ENCODE data around the gene GLB1L3. TPM values are rescaled to one million over a fixed set of nuclear protein-coding genes. Genes with fewer than 3 reads are reported as not detected.
"Not testable (repeated sequence)": the region's sequence is repeated elsewhere in the genome, so short reads cannot be mapped to it uniquely, and the experiment has no call there.

The GLB1L3 gene
- total RNA-seq, 4 donors from 2014 or later = not detected

DNA sequence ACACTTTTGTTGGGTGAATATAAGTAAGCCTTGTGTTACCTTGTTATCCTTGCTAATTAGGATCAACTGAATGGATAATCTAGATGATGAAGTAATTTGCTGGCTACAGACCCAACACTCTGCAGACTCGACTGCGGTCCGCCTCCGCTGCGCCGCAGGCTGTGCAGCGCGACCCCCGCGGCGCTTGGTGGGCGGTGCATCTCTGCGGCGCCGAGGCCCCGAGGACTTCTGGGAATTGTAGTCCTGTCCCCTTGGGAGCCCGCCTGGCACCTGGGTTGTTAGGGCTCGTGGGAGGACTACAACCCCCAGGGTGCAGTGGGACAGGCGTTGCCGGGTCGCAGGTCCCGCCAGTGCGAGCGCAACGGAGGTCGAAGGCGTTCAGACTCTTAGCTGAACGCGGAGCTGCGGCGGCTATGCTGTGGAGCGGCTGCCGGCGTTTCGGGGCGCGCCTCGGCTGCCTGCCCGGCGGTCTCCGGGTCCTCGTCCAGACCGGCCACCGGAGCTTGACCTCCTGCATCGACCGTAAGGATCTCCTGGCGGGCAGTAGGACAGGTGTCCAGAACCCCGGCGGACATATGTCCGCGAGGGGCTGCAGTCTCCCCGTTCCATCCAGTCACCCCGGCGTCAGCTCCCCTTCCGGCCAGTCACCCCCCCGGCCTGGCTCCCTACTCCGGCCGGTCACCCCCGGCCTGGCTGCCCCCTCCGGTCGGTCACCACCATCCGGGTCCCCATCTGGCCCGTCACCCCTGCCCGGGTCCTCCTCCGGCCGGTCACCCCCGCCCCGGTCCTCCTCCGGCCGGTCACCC, 22.8 kb upstream of the GLB1L3 start, which contains the start of the genes ACAD8 and THYN1:
Gene ACAD8, plus strand, starts transcription at position 381 of the 806 bp plus-strand sequence. Its CDS starts 33 bp downstream, at position 414.
Gene THYN1, minus strand, starts transcription at position 165 of the 806 bp plus-strand sequence. CDS start 470 bp downstream, outside the sequence.
- intact Hi-C loops (cut with DNase I; ENCODE audit: low total_unique reads) = loop anchor here (1.0 to 5.0 kb wide), 3 partner anchors 29 to 206 kb away; partner anchors contain the start of genes GLB1L2 and VPS26B

DNA sequence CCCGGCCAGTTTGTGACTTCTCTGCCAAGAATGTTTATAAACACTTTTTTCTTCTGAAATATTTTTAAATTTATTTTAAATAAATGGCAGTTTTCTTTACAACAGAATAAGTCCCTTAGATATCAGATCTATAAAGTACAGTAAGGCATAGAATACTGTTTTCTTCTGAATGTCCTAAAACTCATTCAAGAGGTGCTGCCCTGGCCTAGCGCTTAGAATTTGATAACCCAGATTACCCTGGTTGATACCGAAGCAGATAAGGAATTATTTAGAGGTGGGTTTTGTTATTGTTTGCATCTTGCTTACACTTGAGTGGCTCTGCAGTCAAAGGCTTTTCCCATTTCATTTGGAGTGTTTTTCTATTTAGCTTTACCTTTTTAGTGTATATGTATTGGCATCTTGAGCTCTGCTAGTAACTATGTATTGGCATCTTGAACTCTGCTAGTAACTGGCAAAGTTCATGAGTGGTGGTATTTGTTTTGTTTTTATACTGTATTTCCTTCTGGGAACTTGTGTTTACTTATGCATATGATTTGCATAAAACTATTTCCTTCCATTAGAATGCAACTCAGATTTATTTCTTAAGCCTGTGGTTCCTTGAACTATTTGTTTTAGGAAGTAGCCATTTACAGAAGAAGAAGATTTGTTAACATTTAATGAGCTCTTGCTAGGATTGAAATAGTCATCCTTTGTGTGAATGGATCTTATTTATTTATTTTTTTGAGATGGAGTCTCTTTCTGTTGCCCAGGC, 21.6 kb upstream of the GLB1L3 start:
- no peaks in the 10 kb centered on the region for H3K9me3 ChIP-seq
- intact Hi-C loops (cut with DNase I; ENCODE audit: low total_unique reads) = loop anchor here (5.0 kb wide), 1 partner anchor 207 kb away; no protein-coding TSS in a partner anchor
- peaks cover 24 to 30% of the 10 kb centered on the region in 2 donors for H3K4me1 ChIP-seq
- peaks cover 0 to 46% of the 10 kb centered on the region in 2 donors for H3K36me3 ChIP-seq
- H3K27me3 ChIP-seq = no peaks in the 10 kb centered on the region
- H3K4me3 ChIP-seq = peak overlapping the region; percentile 95 to 100 (median 96)
- ATAC-seq (no peak), DNase-seq (no peak)
- no peak for TF ChIP-seq POLR2A (IDR thresholded peaks at IDR 0.05)
- TF ChIP-seq, protein P1, sequence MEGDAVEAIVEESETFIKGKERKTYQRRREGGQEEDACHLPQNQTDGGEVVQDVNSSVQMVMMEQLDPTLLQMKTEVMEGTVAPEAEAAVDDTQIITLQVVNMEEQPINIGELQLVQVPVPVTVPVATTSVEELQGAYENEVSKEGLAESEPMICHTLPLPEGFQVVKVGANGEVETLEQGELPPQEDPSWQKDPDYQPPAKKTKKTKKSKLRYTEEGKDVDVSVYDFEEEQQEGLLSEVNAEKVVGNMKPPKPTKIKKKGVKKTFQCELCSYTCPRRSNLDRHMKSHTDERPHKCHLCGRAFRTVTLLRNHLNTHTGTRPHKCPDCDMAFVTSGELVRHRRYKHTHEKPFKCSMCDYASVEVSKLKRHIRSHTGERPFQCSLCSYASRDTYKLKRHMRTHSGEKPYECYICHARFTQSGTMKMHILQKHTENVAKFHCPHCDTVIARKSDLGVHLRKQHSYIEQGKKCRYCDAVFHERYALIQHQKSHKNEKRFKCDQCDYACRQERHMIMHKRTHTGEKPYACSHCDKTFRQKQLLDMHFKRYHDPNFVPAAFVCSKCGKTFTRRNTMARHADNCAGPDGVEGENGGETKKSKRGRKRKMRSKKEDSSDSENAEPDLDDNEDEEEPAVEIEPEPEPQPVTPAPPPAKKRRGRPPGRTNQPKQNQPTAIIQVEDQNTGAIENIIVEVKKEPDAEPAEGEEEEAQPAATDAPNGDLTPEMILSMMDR (IDR thresholded peaks at IDR 0.05 in 4 of 5, conservative IDR thresholded peaks at IDR 0.05 in 1 of 5) = no peak
- peak overlapping the region in 1 of 4 donors; percentile 80 for H3K27ac ChIP-seq
- in situ Hi-C loops (cut with MboI; ENCODE audit: low sequenced_read_pairs in 4 of 4) = no loop called here

More for the DNA sequence above, 22.8 kb upstream of the GLB1L3 start, which contains the start of the genes ACAD8 and THYN1:
- DNase-seq (peak; percentile 96), ATAC-seq (peak; percentile 96 to 97)
- Histone ChIP-seq H3K4me1 (peaks cover 24 to 30% of the 10 kb centered on the region in 2 donors), H3K27me3 (no peaks in the 10 kb centered on the region), H3K4me3 (peak within 1 kb of the TSS; percentile 95 to 100 (median 96)), H3K9me3 (no peaks in the 10 kb centered on the region), H3K36me3 (peaks cover 0 to 46% of the 10 kb centered on the region in 2 donors), H3K27ac (peak within 1 kb of the TSS; percentile 70 to 87 (median 82))
- in situ Hi-C loops (cut with MboI; ENCODE audit: low sequenced_read_pairs in 4 of 4) = no loop called here
- TF ChIP-seq, protein P1 (IDR thresholded peaks at IDR 0.05 in 4 of 5, conservative IDR thresholded peaks at IDR 0.05 in 1 of 5) = peak; percentile 49 to 75 (median 60)
- TF ChIP-seq POLR2A (IDR thresholded peaks at IDR 0.05) = peak; percentile 61 to 62

DNA sequence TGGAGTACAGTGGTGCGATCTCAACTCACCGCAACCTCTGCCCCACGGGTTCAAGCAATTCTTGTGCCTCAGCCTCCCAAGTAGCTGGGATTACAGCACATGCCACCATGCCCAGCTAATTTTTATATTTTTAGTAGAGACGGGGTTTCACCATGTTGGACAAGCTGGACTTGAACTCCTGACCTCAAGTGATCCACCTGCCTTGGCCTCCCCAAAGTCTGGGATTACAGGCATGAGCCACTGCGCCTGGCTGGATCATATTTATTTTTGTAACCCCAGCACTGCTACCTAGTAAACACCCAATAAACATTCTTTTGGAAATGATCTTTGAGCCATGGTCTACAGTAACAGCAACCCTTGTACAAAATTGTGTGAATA, 21.0 kb upstream of the GLB1L3 start:
- H3K27ac ChIP-seq; ATAC-seq; H3K9me3 ChIP-seq; H3K27me3 ChIP-seq; intact Hi-C loops (cut with DNase I; ENCODE audit: low total_unique reads); in situ Hi-C loops (cut with MboI; ENCODE audit: low sequenced_read_pairs in 4 of 4); DNase-seq; H3K4me3 ChIP-seq: not testable (repeated sequence)
- H3K36me3 ChIP-seq = peaks cover 0 to 46% of the 10 kb centered on the region in 2 donors
- peaks cover 24 to 30% of the 10 kb centered on the region in 2 donors for H3K4me1 ChIP-seq

DNA sequence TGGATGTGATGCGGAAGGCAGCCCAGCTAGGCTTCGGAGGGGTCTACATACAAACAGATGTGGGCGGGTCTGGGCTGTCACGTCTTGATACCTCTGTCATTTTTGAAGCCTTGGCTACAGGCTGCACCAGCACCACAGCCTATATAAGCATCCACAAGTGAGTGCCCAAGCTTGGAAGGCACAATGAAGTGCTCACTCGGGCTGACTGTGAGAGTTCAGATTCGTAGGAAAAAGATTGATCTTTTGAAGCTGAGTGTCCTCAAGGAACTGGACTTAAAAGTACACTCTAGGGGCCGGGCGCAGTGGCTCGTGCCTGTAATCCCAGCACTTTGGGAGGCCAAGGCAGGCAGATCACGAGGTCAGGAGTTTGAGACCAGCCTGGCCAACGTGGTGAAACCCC, 19.1 kb upstream of the GLB1L3 start:
- DNase-seq (no peak), ATAC-seq (no peak)
- TF ChIP-seq POLR2A (IDR thresholded peaks at IDR 0.05) = no peak
- TF ChIP-seq, protein P1 (IDR thresholded peaks at IDR 0.05 in 4 of 5, conservative IDR thresholded peaks at IDR 0.05 in 1 of 5) = no peak
- peaks cover 0 to 53% of the 10 kb centered on the region in 2 donors for H3K36me3 ChIP-seq
- in situ Hi-C loops (cut with MboI; ENCODE audit: low sequenced_read_pairs in 4 of 4) (no loop called here), intact Hi-C loops (cut with DNase I; ENCODE audit: low total_unique reads) (no loop called here)
- no peak overlapping the region for H3K27ac ChIP-seq
- no peaks in the 10 kb centered on the region for H3K27me3 ChIP-seq
- H3K4me3 ChIP-seq = no peak overlapping the region
- H3K4me1 ChIP-seq = peaks cover 22 to 25% of the 10 kb centered on the region in 2 donors
- H3K9me3 ChIP-seq = no peaks in the 10 kb centered on the region

Data from gastrocnemius medialis (tissue), 4 donors.